ENCODE measurements around the gene NTM. TPM values are rescaled to one million over a fixed set of nuclear protein-coding genes. Genes with fewer than 3 reads are reported as not detected.

Gene NTM
- total and polyA plus RNA-seq, 12 donors: 0.26 to 11.5 (median 4.0) TPM

GRCh38 chr11:131652231-131652630 lies 281.8 kb downstream of the NTM start:
- no peak for TF ChIP-seq POLR2A (IDR thresholded peaks at IDR 0.05)
- no peak for TF ChIP-seq CTCF (IDR thresholded peaks at IDR 0.05)
- Histone ChIP-seq H3K27ac (no peak overlapping the region), H3K27me3 (no peaks in the 10 kb centered on the region), H3K4me1 (replicated peaks in 1 of 2) (no peaks in the 10 kb centered on the region), H3K4me3 (no peak overlapping the region), H3K9me3 (replicated peaks in 1 of 3) (no peaks in the 10 kb centered on the region), H3K36me3 (replicated peaks in 1 of 2) (no peaks in the 10 kb centered on the region)
- DNase-seq: no peak
- intact Hi-C loops (cut with DNase I): no loop called here
- 25 to 33% (median 27%) methylated on average over 2 of the region's 2 CpGs for WGBS, 4 donors

- intact Hi-C loops (cut with DNase I): no loop called here
- DNase-seq: no peak
- TF ChIP-seq CTCF (IDR thresholded peaks at IDR 0.05): no peak
- no peak for TF ChIP-seq POLR2A (IDR thresholded peaks at IDR 0.05)
- Histone ChIP-seq H3K4me3 (no peak overlapping the region), H3K27ac (no peak overlapping the region), H3K27me3 (no peaks in the 10 kb centered on the region), H3K9me3 (replicated peaks in 1 of 3) (no peaks in the 10 kb centered on the region), H3K4me1 (replicated peaks in 1 of 2) (no peaks in the 10 kb centered on the region), H3K36me3 (replicated peaks in 1 of 2) (no peaks in the 10 kb centered on the region)
- 69 to 77% (median 70%) methylated on average over 4 to 5 of the region's 5 CpGs for WGBS, 4 donors
Measured at GRCh38 chr11:131653260-131653659, 282.8 kb downstream of the NTM start.

GRCh38 chr11:131654849-131655248 lies 284.4 kb downstream of the NTM start:
- H3K9me3 ChIP-seq (replicated peaks in 1 of 3): no peaks in the 10 kb centered on the region
- intact Hi-C loops (cut with DNase I): no loop called here
- no peaks in the 10 kb centered on the region for H3K36me3 ChIP-seq (replicated peaks in 1 of 2)
- no peak for DNase-seq
- no peaks in the 10 kb centered on the region for H3K27me3 ChIP-seq
- no peak overlapping the region for H3K27ac ChIP-seq
- WGBS, 4 donors: 94 to 96% (median 95%) methylated on average over 10 of the region's 10 CpGs
- H3K4me1 ChIP-seq (replicated peaks in 1 of 2): no peaks in the 10 kb centered on the region
- TF ChIP-seq POLR2A (IDR thresholded peaks at IDR 0.05): no peak
- TF ChIP-seq CTCF (IDR thresholded peaks at IDR 0.05): no peak
- H3K4me3 ChIP-seq: no peak overlapping the region

GRCh38 chr11:131656179-131656838 lies 285.9 kb downstream of the NTM start:
- H3K4me3 ChIP-seq: no peak overlapping the region
- H3K36me3 ChIP-seq (replicated peaks in 1 of 2): no peaks in the 10 kb centered on the region
- TF ChIP-seq POLR2A (IDR thresholded peaks at IDR 0.05): no peak
- no peak for TF ChIP-seq CTCF (IDR thresholded peaks at IDR 0.05)
- 66 to 86% (median 73%) methylated on average over 8 to 9 of the region's 9 CpGs for WGBS, 4 donors
- no peaks in the 10 kb centered on the region for H3K4me1 ChIP-seq (replicated peaks in 1 of 2)
- H3K27ac ChIP-seq: no peak overlapping the region
- no peak for DNase-seq
- H3K9me3 ChIP-seq (replicated peaks in 1 of 3): no peaks in the 10 kb centered on the region
- no peaks in the 10 kb centered on the region for H3K27me3 ChIP-seq
- intact Hi-C loops (cut with DNase I): no loop called here

Data from adrenal gland (tissue), 12 donors.